ENCODE measurements around the gene KCNN1.

DNA sequence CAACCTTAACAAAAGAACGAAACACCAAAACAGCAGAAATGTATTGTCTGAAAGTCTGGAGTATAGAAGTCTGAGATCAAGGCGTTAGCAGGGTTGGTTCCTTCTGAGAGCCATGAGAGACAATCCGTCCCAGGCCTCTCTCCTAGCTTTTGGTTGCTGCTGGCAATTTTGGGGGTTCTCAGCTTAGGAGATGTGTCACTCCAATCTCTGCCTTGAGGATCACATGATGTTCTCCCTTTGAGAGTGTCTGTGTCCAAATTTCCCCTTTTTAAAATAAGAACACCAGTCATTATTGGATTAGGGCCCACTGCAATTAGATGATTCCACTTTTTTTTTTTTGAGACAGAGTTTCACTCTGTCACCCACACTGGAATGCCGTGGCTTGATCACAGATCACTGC lies 10.1 kb downstream of the KCNN1 start:
- TF ChIP-seq, protein P1, sequence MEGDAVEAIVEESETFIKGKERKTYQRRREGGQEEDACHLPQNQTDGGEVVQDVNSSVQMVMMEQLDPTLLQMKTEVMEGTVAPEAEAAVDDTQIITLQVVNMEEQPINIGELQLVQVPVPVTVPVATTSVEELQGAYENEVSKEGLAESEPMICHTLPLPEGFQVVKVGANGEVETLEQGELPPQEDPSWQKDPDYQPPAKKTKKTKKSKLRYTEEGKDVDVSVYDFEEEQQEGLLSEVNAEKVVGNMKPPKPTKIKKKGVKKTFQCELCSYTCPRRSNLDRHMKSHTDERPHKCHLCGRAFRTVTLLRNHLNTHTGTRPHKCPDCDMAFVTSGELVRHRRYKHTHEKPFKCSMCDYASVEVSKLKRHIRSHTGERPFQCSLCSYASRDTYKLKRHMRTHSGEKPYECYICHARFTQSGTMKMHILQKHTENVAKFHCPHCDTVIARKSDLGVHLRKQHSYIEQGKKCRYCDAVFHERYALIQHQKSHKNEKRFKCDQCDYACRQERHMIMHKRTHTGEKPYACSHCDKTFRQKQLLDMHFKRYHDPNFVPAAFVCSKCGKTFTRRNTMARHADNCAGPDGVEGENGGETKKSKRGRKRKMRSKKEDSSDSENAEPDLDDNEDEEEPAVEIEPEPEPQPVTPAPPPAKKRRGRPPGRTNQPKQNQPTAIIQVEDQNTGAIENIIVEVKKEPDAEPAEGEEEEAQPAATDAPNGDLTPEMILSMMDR (IDR thresholded peaks at IDR 0.05): no peak
- TF ChIP-seq POLR2A (IDR thresholded peaks at IDR 0.05): no peak

Measured in lower leg skin (tissue), 3 donors.